ENCODE measurements around the gene DPP9. TPM values are rescaled to one million over a fixed set of nuclear protein-coding genes. Genes with fewer than 3 reads are reported as not detected.

Gene DPP9
- total RNA-seq, 1 donor from 2014 or later = 53.8 TPM

- no peak for TF ChIP-seq POLR2A (IDR thresholded peaks at IDR 0.05)
- Histone ChIP-seq H3K27me3 (no peaks in the 10 kb centered on the region), H3K27ac (no peak overlapping the region), H3K4me1 (no peaks in the 10 kb centered on the region), H3K4me3 (no peak overlapping the region), H3K9me3 (no peaks in the 10 kb centered on the region), H3K36me3 (peaks cover 9 to 87% of the 10 kb centered on the region in 2 donors)
- no peak for DNase-seq (ENCODE audit: extremely low spot score in 2 of 2)
- intact Hi-C loops (cut with DNase I) = no loop called here
These were observed 60.8 kb downstream of the DPP9 start for GRCh38 chr19:4662812-4663211.

- no peaks in the 10 kb centered on the region for H3K9me3 ChIP-seq
- no peak overlapping the region for H3K4me3 ChIP-seq
- TF ChIP-seq POLR2AphosphoS5 (IDR thresholded peaks at IDR 0.05; ENCODE audit: insufficient read depth in 1 of 2, low read depth in 1 of 2) (no peak), CTCF (IDR thresholded peaks at IDR 0.05) (no peak), POLR2A (IDR thresholded peaks at IDR 0.05) (no peak)
- H3K36me3 ChIP-seq = peaks cover 9 to 89% of the 10 kb centered on the region in 2 donors
- no peaks in the 10 kb centered on the region for H3K4me1 ChIP-seq
- no peaks in the 10 kb centered on the region for H3K27me3 ChIP-seq
- no peak for DNase-seq (ENCODE audit: extremely low spot score in 2 of 2)
- no peak overlapping the region for H3K27ac ChIP-seq
- intact Hi-C loops (cut with DNase I) = no loop called here
These were observed 61.5 kb downstream of the DPP9 start for GRCh38 chr19:4662020-4662695.

- no peak for TF ChIP-seq POLR2AphosphoS5 (IDR thresholded peaks at IDR 0.05; ENCODE audit: insufficient read depth in 1 of 2, low read depth in 1 of 2)
- TF ChIP-seq POLR2A (IDR thresholded peaks at IDR 0.05) = no peak
- no peak for TF ChIP-seq CTCF (IDR thresholded peaks at IDR 0.05)
- Histone ChIP-seq H3K36me3 (peaks cover 9 to 79% of the 10 kb centered on the region in 2 donors), H3K27me3 (no peaks in the 10 kb centered on the region), H3K9me3 (no peaks in the 10 kb centered on the region), H3K27ac (no peak overlapping the region), H3K4me3 (no peak overlapping the region), H3K4me1 (no peaks in the 10 kb centered on the region)
- no peak for DNase-seq (ENCODE audit: extremely low spot score in 2 of 2)
- intact Hi-C loops (cut with DNase I) = no loop called here
These were observed 62.6 kb downstream of the DPP9 start for GRCh38 chr19:4660993-4661392.

- Histone ChIP-seq H3K36me3 (peaks cover 9 to 74% of the 10 kb centered on the region in 2 donors), H3K27ac (no peak overlapping the region), H3K27me3 (no peaks in the 10 kb centered on the region), H3K4me3 (no peak overlapping the region), H3K9me3 (no peaks in the 10 kb centered on the region), H3K4me1 (no peaks in the 10 kb centered on the region)
- intact Hi-C loops (cut with DNase I) = no loop called here
- no peak for DNase-seq (ENCODE audit: extremely low spot score in 2 of 2)
- no peak for TF ChIP-seq POLR2AphosphoS5 (IDR thresholded peaks at IDR 0.05; ENCODE audit: insufficient read depth in 1 of 2, low read depth in 1 of 2)
- no peak for TF ChIP-seq CTCF (IDR thresholded peaks at IDR 0.05)
- TF ChIP-seq POLR2A (IDR thresholded peaks at IDR 0.05) = no peak
These were observed 63.4 kb downstream of the DPP9 start for GRCh38 chr19:4660181-4660791.

- Histone ChIP-seq H3K4me3 (no peak overlapping the region), H3K27ac (no peak overlapping the region), H3K27me3 (no peaks in the 10 kb centered on the region), H3K4me1 (no peaks in the 10 kb centered on the region), H3K36me3 (peaks cover 9 to 54% of the 10 kb centered on the region in 2 donors), H3K9me3 (no peaks in the 10 kb centered on the region)
- intact Hi-C loops (cut with DNase I) = no loop called here
- TF ChIP-seq POLR2AphosphoS5 (IDR thresholded peaks at IDR 0.05; ENCODE audit: insufficient read depth in 1 of 2, low read depth in 1 of 2) (no peak), POLR2A (IDR thresholded peaks at IDR 0.05) (no peak), CTCF (IDR thresholded peaks at IDR 0.05) (no peak)
- no peak for DNase-seq (ENCODE audit: extremely low spot score in 2 of 2)
These were observed 65.8 kb downstream of the DPP9 start for GRCh38 chr19:4657835-4658234.
